Activated CD4-positive, alpha-beta T cell treated with anti-CD3 and anti-CD28 coated beads for 48 hours (primary cell): ENCODE results near the gene MPV17L.
A peak's percentile ranks its signal among the peaks of the same experiment; 100 is the strongest.
"Not testable (repeated sequence)": the region's sequence is repeated elsewhere in the genome, so short reads cannot be mapped to it uniquely, and the experiment has no call there.

Experiments used
- DNase-seq: peaks from one replicate; pipeline ENCODE4 v3.0.0-alpha.2; 2020

Gene MPV17L

DNA sequence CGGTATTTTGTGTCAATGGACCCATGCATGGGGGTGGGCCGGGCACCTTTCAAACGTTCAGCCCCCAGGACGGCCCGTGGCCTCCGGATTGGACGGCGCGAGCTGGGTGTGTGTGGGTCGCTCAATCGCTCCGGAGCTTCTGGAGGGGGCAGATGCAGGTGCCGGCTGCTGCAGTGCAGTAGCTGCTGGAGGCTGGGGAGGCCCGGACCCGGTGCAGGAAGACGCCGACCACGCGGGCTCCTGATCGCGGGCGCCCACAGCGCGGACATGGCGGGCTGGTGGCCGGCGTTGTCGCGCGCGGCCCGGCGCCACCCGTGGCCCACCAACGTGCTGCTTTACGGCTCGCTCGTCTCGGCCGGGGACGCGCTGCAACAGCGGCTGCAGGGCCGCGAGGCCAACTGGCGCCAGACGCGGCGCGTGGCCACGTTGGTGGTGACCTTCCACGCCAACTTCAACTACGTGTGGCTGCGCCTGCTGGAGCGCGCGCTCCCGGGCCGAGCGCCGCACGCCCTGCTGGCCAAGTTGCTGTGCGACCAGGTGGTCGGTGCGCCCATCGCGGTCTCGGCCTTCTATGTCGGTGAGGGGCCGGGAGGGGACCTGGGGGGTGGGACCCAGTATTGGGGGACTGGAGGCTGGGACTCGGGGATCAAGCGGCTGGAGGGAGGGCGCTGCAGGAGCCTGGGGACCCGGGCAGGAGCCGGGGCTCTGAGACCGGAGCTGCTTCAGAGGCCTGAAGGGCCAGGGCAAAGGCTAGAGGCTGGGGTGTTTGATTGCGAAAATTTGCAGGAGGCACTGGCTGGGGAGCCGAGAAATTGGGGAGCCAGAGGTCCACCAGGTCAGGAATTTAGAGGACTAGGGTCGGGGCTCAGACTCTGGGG, at the start of gene MPV17L:
MPV17L (plus strand) TSS at position 124 of the 878 bp plus-strand sequence; CDS start at position 268, 144 bp downstream.
- DNase-seq: peak; percentile 20

DNA sequence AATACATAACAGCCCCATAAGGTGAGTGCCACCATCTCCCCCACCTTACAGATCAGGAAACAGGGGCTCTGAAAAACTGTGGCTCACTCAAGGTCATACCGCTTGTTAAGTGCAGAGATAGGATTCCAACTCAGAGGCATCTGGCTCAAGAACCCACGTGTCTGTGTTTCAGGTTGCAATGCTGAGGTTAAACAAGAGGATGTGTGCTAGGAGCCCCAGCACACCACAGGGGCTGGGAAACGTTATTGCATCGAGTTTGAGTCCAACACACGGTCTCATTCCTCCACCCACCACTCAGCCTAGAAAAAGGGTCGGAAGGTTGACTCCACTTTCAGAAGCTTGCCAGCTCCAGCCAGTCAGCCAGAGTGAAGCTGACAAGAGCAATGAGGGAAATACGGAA, 46.8 kb upstream of the MPV17L start:
- not testable (repeated sequence) for DNase-seq

DNA sequence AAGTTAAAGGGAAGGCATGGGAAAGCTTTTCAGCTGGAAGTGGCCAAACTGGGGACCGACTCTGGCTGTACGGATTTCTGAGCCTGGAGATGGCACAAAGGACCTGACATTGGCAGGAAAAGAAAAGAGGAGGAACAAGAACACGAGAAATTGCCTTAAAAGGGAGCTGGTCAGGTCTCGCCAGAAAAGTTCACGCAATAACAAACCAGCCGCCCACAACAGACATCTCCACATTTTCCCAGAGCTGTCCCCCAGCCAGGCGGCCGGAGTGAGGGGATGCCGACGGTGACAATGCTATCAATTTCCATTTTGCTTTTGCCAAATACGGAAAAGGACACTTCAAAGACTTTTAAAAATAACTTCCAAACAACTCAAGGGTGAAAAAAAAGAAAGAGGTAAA, 44.3 kb upstream of the MPV17L start:
- not testable (repeated sequence) for DNase-seq

DNA sequence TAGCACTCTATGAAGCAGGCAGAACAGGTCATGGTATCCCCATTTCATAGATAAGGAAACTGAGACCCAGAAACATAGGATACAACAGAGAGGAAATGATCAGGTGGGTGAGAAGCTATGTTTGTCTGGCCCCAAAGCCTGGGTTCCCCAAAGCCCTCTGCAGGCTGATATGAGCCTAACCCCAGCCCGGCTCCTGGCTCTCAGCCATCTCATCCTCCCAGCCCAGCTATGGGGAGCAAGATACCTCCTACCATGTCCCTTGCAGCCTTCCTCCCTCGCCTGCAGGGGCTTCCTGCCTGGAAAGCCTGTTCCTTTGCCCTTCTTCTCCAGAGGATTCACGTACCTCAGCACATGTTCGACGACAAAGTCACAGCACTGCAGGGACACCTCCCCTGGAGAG, 43.8 kb upstream of the MPV17L start:
- not testable (repeated sequence) for DNase-seq

DNA sequence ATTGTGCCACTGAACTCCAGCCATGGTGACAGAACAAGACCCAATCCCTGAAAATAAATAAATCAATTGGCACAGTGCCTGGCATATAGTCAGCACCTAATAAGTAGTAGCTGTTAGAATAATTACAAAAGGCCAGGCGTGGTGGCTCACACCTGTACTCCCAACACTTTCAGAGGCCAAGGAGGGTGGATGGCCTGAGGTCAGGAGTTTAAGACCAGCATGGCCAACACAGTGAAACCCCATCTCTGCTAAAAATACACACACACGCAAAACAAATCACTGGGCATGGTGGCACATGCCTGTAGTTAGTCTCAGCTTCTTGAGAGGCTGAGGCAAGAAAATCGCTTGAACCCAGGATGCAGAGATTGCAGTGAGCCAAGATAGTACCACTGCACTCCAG, 42.7 kb upstream of the MPV17L start:
- not testable (repeated sequence) for DNase-seq

DNA sequence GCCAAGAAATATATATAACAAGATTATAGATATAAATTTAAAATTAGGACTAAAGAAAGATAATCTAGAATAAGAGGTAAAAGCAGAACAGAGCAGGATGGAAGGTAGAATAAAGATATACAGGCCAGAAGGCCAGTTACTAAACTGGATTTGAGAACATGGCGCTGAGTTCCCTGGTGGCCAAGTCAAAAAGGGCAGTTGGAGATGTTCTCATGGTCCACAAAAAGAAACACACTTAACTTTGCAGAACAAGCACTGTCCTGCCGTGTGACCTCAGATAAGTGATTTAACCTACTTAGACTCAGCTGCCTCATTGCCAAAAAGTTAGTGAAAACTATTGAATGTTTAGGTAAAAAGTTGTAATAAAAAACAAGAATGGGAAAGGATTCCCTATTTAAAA, 40.7 kb upstream of the MPV17L start:
- DNase-seq: not testable (repeated sequence)

DNA sequence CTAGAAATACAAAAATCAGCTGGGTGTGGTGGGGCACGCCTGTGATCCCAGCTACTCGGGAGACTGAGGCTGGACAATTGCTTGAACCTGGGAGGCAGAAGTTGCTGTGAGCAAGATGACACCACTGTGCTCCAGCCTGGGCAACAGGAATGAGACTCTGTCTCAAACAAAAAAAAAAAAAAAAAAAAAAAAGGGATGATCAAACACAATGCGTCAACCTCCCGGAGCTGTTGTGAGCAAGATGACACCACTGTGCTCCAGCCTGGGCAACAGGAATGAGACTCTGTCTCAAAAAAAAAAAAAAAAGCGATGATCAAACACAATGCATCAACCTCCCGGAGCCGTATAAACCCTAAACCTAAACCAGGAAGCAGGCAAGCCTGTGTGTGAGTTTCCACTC, 38.1 kb upstream of the MPV17L start:
- not testable (repeated sequence) for DNase-seq

DNA sequence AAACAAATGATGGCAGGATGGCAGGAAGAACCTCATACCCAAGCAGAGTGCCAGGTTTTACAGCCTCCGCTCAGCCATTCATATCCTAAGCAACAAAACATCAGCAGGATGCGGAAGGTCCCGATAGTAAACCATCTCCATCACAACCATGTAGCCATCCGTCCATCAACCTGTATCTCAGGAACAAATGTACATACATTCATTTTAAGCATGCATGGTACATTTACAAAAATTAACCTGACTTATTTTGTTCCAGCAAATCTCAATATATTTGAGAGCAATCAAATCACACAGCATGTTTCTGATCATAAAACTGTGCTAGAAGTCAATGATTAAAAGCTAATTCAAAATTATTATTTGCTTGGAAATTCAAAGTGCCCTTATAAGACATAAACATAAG, 17.4 kb upstream of the MPV17L start, which contains the start of gene NPIPA5:
NPIPA5 (minus strand) TSS at position 101 of the 400 bp plus-strand sequence; CDS start at position 101, 0 bp downstream.
- DNase-seq: not testable (repeated sequence)

DNA sequence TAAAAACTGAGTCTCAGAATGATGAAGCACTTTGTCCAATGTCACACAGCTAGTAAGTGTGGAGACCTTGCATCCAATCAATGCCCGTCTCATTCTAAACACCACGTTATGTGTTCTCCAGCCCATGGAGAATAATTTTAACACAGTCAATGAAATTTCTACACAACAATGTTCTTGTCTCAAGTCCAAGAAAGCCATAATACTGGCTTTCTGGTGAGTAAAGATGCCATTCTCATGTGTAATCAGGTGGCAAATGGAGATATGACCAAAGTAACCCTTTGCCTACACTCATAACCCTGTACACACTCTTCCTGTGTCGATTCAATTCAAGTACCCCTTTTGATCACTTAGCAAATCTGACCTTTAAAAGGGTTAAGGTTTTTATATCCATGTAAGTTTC, 12.7 kb upstream of the MPV17L start:
- DNase-seq: not testable (repeated sequence)

DNA sequence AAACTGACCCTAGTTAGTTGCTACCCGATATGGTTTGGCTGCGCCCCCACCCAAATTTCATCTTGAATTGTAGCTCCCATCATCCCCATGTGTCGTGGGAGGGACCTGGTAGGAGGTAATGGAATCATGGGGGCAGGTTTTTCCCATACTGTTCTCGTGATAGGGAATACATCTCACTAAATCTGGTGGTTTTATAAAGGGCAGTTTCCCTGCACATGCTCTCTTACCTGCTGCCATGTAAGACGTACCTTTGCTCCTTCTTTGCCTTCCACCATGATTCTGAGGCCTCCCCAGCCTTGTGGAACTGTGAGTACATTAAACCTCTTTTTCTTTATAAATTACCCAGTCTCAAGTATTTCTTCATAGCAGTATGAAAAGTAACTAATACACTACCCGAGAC, 7.5 kb upstream of the MPV17L start:
- not testable (repeated sequence) for DNase-seq

DNA sequence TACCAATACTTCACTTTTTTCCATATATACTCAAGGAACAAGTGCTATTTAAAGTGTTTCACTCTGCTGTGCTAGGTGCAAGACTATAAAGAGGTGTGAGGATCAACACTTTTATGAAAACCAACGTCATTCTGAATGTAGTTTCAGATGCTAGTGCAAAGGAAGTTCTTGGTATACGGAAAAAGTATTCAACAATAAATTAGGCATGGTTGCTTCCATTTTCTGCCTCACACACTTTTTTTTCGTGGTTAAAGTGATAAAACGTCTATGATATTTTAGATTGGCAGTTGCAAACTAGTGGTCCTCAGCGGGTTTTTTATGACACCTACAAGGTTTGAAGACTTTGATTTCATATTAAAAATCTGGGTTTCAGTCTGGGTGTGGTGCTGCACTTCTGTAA, 5.6 kb upstream of the MPV17L start:
- DNase-seq: not testable (repeated sequence)

DNA sequence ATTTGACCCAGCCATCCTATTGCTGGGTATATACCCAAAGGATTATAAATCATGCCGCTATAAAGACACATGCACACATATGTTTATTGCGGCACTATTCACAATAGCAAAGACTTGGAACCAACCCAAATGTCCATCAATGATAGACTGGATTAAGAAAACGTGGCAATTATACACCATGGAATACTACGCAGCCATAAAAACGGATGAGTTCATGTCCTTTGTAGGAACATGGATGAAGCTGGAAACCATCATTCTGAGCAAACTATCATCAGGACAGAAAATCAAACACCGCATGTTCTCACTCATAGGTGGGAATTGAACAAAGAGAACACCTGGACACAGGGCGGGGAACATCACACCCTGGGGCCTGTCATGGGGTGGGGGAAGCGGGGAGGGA, 2.5 kb upstream of the MPV17L start:
- not testable (repeated sequence) for DNase-seq

DNA sequence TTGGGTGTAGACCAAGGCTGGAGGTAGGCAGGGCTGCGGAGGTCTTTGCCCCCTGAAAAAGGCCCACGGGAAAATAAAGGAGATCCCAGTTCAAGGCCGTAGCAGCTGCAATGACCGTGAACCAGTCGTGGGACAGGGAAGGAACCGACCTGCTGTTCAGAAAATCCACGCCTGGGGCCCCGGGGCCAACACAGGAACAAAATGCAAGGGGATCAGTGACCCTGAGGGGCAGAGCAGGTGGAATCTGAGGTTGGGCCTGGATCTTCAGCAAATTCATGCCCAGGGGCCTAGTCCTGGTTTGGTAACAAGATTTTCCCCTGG, 915 bp downstream of the MPV17L start:
- not testable (repeated sequence) for DNase-seq

DNA sequence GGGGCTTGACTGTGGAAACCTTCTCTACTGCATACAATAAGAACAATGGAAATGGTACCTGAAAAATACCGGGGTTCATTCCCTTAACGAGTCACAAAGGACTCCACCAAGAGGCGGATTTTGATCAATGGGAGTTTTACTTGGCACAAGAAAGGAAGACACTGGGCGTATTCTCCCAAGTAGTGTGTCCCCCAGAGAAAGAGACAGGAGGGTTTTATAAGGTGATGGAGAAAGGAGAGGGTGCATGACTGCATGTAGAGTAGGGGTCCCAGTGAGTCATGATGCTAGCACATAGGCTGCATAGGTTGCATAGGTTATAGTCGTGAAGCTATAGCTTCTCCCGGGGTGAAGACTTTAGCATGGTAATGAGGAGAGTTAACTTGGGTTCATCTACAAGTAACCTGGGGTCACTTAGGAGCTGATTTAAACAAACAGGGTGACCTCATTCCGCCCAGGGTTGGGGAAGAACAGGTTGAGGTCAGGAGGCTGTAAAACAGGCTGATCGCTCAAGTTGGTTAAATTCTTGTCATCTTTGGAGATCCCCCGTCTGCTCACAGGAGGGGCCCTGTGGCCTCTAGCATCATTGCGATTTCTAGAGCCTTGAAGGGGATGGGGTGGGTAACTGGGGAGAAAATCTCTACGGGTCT, 1.5 kb downstream of the MPV17L start:
- DNase-seq: no peak

DNA sequence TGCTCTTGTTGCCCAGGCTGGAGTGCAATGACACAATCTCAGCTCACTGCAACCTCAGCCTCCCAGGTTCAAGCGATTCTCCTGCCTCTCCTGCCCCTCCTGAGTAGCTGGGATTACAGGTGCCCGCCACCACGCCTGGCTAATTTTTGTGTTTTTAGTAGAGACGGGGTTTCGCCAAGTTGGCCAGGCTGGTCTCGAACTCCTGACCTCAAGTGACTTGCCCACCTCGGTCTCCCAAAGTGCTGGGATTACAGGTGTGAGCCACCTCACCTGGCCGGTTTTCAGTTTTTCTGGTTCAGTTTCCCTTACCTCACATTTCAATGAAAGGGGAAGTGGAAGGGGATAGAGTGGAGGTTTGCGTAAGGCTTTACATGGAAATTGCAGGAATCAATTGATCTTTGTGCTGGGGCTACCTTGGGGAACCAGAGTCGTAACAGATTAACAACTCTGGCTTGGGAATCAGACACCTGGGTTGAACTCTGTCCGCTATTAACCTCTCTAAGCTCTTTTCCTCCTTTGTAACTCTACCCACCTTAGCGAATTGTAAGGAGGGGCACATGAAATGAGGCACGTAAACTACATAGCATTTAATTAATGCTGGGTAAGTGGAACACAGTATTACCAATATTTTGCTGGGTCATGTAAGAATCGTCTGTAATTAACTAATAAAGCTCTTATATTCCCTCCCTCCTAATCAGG, 3.2 kb downstream of the MPV17L start:
- DNase-seq: no peak

DNA sequence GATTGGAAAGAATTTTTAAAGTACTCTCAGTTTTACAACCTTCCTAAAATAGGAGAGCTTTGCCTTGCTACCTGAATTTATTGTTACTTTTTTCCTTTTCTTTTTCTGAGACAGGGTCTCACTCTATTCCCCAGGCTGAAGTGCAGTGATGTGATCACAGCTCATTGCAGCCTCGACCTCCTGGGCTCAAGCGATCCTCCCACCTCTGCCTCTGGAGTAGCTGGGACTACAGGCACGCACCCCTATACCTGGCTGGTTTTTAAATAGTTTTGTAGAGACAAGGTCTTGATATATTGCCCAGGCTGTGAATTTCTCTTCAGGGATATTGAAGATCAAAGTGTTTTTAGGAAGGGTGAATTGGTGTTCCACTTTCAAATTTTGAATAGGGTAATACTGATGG, 3.8 kb downstream of the MPV17L start:
- DNase-seq: no peak

DNA sequence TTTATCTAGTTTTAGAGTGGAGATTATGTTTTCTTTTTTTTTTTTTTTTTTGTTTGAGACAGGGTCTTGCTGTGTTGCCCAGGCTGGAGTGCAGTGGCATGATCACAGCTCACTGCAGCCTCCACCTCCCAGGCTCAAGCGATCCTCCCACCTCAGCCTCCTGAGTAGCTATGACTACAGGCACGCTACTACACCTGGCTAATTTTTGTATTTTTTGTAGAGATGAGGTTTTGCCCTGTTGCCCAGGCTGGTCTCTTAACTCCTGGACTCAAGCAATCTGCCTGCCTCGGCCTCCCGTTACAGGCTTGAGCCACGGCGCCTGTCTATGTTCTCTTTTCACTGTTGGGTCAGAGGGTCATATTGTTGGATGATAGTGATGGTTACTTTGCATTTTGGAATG, 4.8 kb downstream of the MPV17L start:
- not testable (repeated sequence) for DNase-seq

DNA sequence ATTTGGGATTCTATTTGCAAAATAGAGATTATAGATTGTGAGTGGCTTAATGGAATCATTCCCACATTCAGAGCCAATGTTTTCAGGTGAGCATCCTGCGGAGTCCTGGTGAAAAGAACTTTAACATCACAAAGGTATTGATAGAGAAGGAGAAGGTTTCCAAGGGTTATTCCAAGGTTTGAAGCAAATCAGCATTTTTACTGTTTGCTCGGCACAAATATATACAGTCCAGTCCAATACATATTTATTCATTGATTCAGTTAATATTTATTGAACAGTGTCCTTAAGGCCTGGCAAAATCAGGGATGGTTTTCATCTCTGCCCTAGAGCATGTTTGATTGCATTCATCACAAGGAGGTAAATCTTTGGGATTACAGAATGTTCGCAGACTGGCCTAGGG, 6.4 kb downstream of the MPV17L start:
- no peak for DNase-seq

DNA sequence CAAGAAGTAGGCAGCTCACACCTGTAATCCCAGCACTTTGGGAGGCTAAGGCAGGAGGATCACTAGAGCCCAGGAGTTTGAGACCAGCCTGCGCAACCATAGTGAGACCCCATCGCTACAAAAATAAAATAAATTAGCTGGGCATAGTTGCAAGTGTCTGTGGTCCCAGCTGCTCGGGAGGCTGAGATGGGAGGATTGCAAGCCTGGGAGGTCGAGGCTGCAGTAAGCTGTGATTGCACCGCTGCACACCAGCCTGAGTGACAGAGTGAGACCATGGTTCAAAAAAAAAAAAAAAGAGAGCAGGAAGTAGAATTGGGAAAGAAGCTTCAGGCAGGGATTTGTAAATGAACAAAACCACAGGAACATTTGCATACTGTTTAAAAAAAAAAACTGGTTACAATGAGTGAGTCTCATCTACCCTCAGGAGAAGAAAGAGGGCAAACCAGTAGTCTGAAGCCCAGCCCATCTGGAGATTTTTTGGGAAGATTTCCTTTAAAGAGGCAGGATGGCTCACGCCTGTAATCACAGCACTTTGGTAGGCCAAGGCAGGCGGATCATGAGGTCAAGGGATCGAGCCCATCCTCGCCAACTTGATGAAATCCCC, 7.9 kb downstream of the MPV17L start:
- no peak for DNase-seq

DNA sequence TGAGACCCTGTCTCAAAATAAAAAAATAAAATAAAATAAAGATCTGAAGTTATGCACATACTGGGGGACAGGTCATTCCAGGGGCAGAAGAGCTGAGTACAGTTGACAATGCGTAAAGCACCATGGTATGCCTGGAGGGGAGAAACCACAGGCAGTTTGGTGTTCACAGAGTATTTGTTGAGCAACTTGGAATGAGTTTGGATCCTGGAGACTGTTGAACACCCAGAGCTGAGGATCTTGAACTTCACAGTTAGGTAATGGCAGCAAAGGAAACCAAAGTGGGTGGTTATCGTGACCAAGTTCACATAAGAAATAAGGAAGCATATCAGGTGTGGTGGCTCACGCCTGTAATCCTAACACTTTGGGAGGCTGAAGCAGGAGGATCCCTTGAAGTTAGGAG, 8.5 kb downstream of the MPV17L start:
- DNase-seq: not testable (repeated sequence)

DNA sequence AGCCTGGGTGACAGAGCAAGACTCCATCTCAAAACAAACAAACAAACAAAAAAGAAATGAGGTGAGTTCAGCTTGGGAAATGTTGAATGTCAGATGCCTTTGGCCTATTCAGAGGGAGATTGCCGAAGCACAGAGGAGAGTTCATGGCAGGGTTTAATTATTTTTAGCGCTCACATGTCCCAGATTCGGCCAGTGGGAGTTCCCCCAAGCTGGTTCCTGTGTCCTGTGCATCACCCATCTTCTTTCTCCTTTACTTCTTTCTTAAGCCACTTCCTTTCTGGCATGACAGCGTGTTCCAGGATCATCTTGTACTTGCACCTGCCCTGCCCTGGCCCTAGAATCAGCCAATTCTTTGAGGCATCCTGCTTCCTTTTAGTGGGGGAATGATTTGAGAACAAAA, 9.2 kb downstream of the MPV17L start:
- DNase-seq: no peak

DNA sequence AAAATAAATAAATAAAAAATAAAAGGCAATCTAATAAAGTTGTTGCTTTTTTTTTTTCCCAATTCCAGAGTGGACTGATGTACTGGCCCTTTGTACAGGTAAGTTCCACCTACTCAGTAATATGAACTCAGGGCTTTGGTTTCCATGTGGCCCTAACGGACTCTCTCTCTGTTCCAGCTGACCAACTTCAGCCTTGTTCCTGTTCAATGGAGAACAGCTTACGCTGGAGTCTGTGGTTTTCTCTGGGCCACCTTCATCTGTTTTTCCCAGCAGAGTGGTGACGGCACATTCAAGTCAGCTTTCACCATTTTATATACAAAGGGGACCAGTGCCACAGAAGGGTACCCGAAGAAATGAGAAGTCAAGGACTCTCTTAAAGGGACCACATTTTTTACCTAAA, 12.2 kb downstream of the MPV17L start:
- not testable (repeated sequence) for DNase-seq

DNA sequence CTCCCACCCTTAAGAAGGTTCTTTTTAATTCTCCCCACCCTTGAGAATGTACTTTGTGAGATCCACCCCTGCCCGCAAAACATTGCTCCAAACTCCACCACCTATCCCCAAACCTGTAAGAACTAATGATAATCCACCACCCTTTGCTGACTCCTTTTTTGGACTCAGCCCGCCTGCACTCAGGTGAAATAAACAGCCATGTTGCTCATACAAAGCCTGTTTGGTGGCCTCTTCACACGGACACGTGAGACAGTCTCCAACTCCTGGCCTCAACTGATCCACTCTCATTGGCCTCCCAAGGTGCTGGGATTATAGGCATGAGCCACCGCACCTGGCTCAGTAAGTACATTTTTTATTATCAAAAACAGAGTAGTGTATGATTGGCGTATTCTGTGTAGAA, 13.9 kb downstream of the MPV17L start:
- not testable (repeated sequence) for DNase-seq
